Measurements from ENCODE around the gene GUCY2C.

DNA sequence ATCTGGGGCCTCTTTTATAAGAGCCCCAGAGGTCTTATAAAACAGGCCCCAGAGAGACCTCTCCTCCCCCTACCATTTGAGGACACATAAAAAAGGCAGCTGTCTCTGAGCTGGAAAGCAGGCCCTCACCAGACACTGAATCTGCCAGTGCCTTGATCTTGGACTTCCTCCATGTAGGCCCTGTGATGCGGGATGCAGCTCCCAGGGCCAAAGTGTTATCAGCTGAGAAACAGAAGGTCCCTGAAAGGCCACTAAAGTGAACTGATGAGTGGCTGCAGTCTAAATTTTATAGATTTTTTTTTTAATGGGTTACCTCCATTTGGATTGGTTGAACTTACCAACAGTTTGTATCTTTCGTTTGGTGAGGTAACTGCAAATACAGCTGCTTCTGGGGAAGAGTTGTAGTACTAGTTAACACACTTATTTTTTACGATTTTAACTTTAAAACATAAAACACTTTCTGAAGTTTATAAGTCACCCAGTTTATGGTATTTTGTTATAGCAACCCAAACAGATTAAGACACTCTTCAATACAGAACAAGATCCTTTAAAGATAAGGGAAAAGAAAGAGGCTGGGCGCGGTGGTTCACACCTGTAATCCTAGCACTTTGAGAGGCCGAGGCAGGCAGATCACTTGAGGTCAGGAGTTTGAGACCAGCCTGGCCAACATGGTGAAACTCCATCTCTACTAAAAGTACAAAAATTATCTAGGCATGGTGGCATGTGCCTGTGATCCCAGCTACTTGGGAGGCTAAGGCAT, 5.6 kb upstream of the GUCY2C start:
- TF ChIP-seq, protein P1, sequence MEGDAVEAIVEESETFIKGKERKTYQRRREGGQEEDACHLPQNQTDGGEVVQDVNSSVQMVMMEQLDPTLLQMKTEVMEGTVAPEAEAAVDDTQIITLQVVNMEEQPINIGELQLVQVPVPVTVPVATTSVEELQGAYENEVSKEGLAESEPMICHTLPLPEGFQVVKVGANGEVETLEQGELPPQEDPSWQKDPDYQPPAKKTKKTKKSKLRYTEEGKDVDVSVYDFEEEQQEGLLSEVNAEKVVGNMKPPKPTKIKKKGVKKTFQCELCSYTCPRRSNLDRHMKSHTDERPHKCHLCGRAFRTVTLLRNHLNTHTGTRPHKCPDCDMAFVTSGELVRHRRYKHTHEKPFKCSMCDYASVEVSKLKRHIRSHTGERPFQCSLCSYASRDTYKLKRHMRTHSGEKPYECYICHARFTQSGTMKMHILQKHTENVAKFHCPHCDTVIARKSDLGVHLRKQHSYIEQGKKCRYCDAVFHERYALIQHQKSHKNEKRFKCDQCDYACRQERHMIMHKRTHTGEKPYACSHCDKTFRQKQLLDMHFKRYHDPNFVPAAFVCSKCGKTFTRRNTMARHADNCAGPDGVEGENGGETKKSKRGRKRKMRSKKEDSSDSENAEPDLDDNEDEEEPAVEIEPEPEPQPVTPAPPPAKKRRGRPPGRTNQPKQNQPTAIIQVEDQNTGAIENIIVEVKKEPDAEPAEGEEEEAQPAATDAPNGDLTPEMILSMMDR (IDR thresholded peaks at IDR 0.05; ENCODE audit: low read length), result no peak
- no peak for TF ChIP-seq EZH2 (IDR thresholded peaks at IDR 0.05; ENCODE audit: borderline replicate concordance, low read length)
